ENCODE measurements around the gene VTI1A.

Gene VTI1A

DNA sequence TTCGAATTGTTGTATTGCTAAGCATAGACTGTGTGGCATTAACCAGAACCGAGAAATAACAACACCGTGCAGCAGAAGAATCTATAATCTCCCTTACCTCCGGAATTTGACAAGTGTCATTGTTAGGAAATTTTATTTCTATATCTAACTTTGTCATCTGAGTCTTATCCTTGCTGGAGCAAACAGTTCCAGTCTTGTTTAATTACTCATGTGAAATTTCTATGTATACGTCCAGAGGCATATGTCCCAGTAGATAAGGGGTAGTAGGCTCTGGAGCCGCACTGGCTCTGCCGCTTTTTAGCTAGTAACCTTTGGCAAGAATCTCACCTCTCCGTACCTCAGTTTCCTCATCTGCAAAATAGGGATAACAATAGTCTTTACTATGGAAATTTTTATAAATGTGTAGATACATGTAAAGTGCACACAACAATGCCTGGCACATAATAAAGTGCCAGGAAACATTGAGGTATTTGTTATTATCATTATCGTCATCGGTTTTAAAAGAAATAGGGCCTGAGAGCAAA lies 228.6 kb downstream of the VTI1A start:
- FAIRE-seq (no peak), DNase-seq (ENCODE audit: insufficient read length) (no peak)
- no peak for TF ChIP-seq TAF1 (IDR thresholded peaks at IDR 0.05; ENCODE audit: borderline replicate concordance, low read depth, low read length)
- TF ChIP-seq POLR2A (IDR thresholded peaks at IDR 0.05; ENCODE audit: low read depth, low read length): no peak
- TF ChIP-seq POLR2AphosphoS5 (IDR thresholded peaks at IDR 0.05; ENCODE audit: low read depth, low read length): no peak

DNA sequence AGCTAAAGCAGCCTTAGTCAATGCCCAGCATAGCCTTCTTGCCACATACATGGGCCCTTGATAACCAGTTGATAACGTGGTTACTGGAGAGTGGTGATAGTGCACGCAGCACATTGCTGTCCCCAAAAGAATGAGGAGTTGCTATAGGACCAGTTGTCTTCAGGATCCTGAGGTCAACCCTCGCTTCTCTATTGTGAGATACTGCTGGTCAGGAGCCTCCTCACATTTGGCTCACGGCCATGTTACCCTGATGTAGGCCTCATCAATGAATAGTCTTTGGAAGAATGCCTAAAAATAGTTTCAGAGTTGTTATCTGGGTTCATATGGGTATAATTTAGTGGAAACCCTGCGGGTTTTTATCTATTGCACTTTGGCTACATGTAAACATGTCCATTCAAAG lies 230.7 kb downstream of the VTI1A start:
- TF ChIP-seq POLR2AphosphoS5 (IDR thresholded peaks at IDR 0.05; ENCODE audit: low read depth, low read length) (no peak), POLR2A (IDR thresholded peaks at IDR 0.05; ENCODE audit: low read depth, low read length) (no peak), TAF1 (IDR thresholded peaks at IDR 0.05; ENCODE audit: borderline replicate concordance, low read depth, low read length) (no peak)
- DNase-seq (ENCODE audit: insufficient read length) (no peak), FAIRE-seq (no peak)

DNA sequence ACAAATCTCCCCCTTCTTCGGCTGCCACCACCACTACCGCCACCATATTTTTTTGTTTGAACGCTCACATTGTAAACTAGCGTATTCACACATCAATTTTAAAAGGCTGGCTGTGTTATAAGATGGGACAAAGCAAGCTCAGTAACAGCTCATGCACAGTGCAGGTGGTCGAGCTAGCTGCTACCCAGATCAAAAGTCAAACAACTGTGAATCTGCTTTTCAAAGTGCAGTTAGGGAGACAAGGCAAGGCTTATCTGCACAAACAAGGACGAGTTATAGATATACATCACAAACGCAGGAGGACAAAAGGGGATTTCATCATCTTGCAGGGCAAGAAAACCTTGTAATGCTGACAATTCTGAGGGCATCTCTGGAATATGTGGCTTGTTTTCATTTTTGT lies 231.6 kb downstream of the VTI1A start:
- FAIRE-seq (no peak), DNase-seq (ENCODE audit: insufficient read length) (no peak)
- TF ChIP-seq POLR2A (IDR thresholded peaks at IDR 0.05; ENCODE audit: low read depth, low read length) (no peak), POLR2AphosphoS5 (IDR thresholded peaks at IDR 0.05; ENCODE audit: low read depth, low read length) (no peak), TAF1 (IDR thresholded peaks at IDR 0.05; ENCODE audit: borderline replicate concordance, low read depth, low read length) (no peak)

DNA sequence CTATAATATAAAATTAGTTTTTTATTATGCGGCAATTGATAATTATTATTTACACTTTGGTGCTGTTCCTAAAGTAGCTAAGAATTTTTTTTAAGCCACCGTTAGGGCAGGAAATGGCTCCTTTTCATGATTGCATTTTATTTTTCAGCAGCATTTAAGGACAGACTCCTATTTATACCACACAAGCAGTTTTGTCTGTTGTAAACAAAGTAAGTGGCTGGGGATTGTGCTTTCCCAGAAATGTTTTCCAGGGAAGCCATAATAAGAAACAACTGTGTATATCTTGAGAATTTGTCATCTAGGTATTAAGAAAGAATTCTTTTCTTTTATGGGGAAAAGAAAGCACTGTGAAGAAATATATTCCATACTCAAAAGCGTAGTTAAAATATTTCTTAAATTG lies 232.0 kb downstream of the VTI1A start:
- DNase-seq (ENCODE audit: insufficient read length): no peak
- no peak for FAIRE-seq
- no peak for TF ChIP-seq POLR2A (IDR thresholded peaks at IDR 0.05; ENCODE audit: low read depth, low read length)
- TF ChIP-seq TAF1 (IDR thresholded peaks at IDR 0.05; ENCODE audit: borderline replicate concordance, low read depth, low read length): no peak
- no peak for TF ChIP-seq POLR2AphosphoS5 (IDR thresholded peaks at IDR 0.05; ENCODE audit: low read depth, low read length)

DNA sequence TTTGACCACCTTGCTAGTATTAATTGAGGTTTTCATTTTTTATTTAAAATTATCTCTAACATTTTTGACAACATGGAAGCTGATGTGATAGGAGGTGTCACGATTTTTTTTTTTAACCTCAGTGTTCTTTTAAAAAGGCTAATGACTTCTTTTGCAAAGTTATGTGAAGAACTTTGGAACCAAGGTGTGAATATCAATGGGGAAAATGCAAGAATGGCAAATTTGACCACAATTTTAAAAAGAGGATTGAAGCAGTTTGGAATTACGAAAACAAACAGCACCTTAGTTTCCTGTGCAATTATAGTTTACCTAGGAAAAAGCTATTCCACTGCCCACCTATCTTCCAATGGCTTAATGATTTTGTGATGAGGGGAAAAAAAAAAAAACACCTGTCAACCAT lies 232.4 kb downstream of the VTI1A start:
- TF ChIP-seq POLR2AphosphoS5 (IDR thresholded peaks at IDR 0.05; ENCODE audit: low read depth, low read length): no peak
- no peak for TF ChIP-seq TAF1 (IDR thresholded peaks at IDR 0.05; ENCODE audit: borderline replicate concordance, low read depth, low read length)
- DNase-seq (ENCODE audit: insufficient read length) (no peak), FAIRE-seq (no peak)

DNA sequence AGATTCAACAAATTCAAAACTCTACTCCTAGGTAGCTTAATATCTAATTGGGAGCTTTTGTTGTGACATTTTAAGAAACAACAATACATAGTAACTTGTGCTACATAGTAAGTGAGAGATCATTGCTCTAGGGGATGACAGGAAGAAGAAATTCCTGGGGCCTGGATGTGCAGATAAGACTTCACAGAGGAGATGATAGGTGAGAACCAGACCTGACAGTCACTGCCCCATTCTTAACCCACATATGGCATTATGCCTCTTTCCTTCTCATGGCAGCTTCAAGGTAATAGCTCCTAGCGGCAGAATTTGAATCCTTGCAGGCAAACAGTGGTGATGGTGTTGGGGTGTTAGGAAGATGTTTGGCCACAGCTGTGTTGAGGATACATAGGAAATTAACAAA lies 233.6 kb downstream of the VTI1A start:
- TF ChIP-seq POLR2AphosphoS5 (IDR thresholded peaks at IDR 0.05; ENCODE audit: low read depth, low read length) (no peak), POLR2A (IDR thresholded peaks at IDR 0.05; ENCODE audit: low read depth, low read length) (no peak), TAF1 (IDR thresholded peaks at IDR 0.05; ENCODE audit: borderline replicate concordance, low read depth, low read length) (no peak)
- DNase-seq (ENCODE audit: insufficient read length): no peak
- no peak for FAIRE-seq

DNA sequence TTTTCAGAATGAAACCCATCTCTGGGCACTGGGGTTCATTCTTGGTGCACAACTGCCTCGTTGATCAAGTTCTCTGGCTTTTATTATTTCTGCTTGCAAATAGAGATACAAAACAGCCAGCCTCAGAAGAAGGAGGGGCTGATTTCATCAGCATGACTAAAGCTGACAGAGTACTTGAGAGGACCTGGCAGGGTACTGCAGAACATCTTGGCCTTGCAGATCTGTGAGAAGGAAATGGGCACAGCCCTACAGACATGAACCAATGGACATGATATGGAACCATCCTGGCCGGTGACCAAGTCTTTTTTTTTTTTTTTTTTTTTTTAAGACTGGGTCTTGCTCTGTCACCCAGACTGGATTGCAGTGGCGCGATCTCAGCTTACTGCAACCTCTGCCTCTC lies 240.6 kb downstream of the VTI1A start:
- no peak for DNase-seq (ENCODE audit: insufficient read length)
- FAIRE-seq: no peak
- TF ChIP-seq TAF1 (IDR thresholded peaks at IDR 0.05; ENCODE audit: borderline replicate concordance, low read depth, low read length) (no peak), POLR2AphosphoS5 (IDR thresholded peaks at IDR 0.05; ENCODE audit: low read depth, low read length) (no peak), POLR2A (IDR thresholded peaks at IDR 0.05; ENCODE audit: low read depth, low read length) (no peak)

DNA sequence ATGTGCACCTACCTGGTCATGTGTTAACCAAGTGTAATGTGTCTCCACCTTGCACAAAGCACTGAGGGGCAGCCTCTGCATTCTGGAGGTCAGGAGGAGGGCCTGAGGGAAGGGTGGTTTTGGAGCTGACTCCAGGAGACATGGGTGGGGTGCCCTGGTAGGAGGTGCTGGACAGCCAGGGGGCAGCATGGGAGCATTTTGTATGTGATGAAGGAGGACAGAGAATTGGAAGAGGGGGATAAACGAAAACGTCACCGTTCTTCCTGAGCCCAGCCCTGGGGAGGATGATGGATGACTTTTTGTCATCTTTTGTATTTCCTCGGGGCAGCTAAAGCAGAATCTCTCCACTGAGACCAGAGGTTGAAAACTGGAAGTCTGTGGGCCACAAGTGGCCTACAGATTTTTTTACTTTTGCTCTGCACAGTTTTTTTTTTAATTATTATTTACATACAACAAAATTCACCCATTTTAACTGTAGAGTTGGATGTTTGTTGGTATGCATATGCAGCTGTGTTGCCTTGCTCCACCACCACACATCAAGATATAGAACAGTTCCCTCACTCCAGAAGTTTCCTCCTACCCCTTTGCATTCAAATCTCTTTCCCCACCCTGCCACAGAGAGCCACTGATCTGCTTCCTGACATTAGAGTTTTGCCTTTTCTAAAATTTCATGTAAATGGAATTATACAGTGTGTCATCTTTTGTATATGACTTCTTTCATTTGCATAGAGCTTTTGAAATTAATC lies 242.5 kb downstream of the VTI1A start:
- TF ChIP-seq POLR2AphosphoS5 (IDR thresholded peaks at IDR 0.05; ENCODE audit: low read depth, low read length) (no peak), POLR2A (IDR thresholded peaks at IDR 0.05; ENCODE audit: low read depth, low read length) (no peak), TAF1 (IDR thresholded peaks at IDR 0.05; ENCODE audit: borderline replicate concordance, low read depth, low read length) (no peak)
- no peak for DNase-seq (ENCODE audit: insufficient read length)
- FAIRE-seq: no peak

DNA sequence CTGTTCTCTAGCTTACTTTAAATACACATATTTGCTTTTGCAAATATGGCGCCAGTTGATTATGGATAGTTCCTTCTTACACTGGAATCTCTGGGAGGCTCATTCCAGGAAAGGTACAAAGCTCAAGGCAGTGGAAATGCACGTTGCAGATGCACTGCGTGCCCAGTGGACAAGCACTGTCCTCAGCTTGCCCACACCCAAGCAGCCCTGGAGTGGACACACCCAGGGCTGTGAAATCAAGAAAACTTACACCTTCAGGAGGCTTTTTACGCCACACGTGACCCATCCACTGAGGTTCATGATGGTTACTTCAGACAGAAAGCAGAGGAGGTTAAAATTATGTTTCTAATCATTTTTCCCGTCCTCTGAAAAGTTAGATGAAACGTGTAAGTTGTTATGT lies 248.5 kb downstream of the VTI1A start:
- FAIRE-seq (no peak), DNase-seq (ENCODE audit: insufficient read length) (no peak)

DNA sequence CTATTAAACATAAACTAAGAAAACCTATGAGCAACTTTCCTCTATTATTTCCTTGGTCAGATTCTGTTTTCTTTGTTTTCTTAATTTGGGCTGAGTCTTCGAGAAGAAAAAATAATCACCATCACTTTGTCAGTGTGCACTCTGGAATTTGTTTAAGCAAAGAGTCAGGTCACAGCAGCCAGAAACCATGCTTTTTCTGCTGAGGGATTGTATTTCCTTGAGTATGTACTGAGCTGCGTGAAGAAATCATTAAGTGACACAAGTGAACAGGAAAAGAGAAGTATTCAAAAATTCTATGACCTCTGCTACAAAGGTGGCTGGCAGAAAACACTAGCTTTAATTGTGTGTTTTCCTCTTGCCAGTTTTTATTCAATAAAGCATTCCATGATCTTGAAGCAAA lies 249.6 kb downstream of the VTI1A start:
- DNase-seq (ENCODE audit: insufficient read length) (no peak), FAIRE-seq (no peak)
- TF ChIP-seq POLR2A (IDR thresholded peaks at IDR 0.05; ENCODE audit: low read depth, low read length) (no peak), TAF1 (IDR thresholded peaks at IDR 0.05; ENCODE audit: borderline replicate concordance, low read depth, low read length) (no peak), POLR2AphosphoS5 (IDR thresholded peaks at IDR 0.05; ENCODE audit: low read depth, low read length) (no peak)

More for the DNA sequence above, 248.5 kb downstream of the VTI1A start:
- no peak for TF ChIP-seq TAF1 (IDR thresholded peaks at IDR 0.05; ENCODE audit: borderline replicate concordance, low read depth, low read length)
- TF ChIP-seq POLR2AphosphoS5 (IDR thresholded peaks at IDR 0.05; ENCODE audit: low read depth, low read length): no peak
- TF ChIP-seq POLR2A (IDR thresholded peaks at IDR 0.05; ENCODE audit: low read depth, low read length): no peak

DNA sequence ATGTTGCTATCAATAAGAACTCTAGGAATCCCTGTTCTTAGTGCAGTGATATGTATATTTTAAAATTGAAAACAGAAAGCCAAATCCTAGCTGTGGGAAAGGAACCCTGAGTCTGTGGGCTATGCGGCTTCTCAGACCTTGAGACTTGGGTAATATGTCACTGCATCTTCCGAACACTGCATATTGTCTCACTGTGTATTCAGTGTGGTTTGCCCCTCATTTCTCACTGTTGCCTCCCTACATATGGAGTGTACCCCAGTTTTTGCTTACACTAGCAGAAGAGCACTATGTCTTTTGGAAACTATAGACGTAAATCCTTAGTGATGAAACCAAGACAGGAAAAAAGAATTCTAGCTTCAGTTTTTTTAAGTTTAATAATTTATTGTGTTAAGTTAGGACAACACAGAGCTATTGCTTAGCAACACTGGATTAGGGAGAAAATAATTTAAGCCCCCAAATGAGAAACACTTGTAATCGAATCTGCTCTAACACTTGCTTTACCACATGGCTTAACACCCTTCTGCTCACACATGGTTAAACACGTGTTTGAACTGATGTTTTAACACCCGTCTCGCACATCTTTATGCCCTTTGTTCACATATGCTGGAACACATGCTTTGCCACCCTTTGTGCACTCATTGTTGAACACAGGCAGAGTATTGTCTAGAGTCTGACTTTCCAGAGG lies 251.3 kb downstream of the VTI1A start:
- TF ChIP-seq POLR2AphosphoS5 (IDR thresholded peaks at IDR 0.05; ENCODE audit: low read depth, low read length): no peak
- no peak for TF ChIP-seq TAF1 (IDR thresholded peaks at IDR 0.05; ENCODE audit: borderline replicate concordance, low read depth, low read length)
- TF ChIP-seq POLR2A (IDR thresholded peaks at IDR 0.05; ENCODE audit: low read depth, low read length): no peak
- no peak for FAIRE-seq

DNA sequence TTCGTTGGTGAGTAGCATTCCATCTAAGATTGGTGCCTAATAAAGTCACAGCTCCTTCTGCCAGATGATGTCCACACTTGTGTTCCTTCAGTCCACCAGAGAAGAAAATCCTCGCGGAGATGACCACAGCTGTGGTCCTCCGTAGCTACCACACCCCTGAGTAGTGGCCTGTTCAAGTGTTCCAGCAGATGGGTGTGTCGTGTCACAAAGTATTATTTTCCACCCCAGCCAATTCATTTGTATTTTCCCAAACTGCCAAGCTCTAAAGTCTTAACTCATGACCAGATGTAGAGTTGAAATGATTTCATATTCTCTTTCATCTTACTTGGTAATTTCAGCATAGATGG lies 251.8 kb downstream of the VTI1A start:
- FAIRE-seq (no peak), DNase-seq (ENCODE audit: insufficient read length) (no peak)
- TF ChIP-seq TAF1 (IDR thresholded peaks at IDR 0.05; ENCODE audit: borderline replicate concordance, low read depth, low read length): no peak
- no peak for TF ChIP-seq POLR2A (IDR thresholded peaks at IDR 0.05; ENCODE audit: low read depth, low read length)
- no peak for TF ChIP-seq POLR2AphosphoS5 (IDR thresholded peaks at IDR 0.05; ENCODE audit: low read depth, low read length)

More for the DNA sequence above, 251.3 kb downstream of the VTI1A start:
- no peak for DNase-seq (ENCODE audit: insufficient read length)

Data from GM12892 (cell line).